GM12878 (cell line): ENCODE measurements around the gene KANSL3. TPM values are rescaled to one million over a fixed set of nuclear protein-coding genes. Genes with fewer than 3 reads are reported as not detected.

Experiments
- BHLHE40 ChIP-seq, 2 experiments: fragments of 450-650 bp in 1 of 2; IDR thresholded peaks; 2 replicates each; pipeline ENCODE4 v1.6.1; 2011 to 2017; ENCODE audit warnings: low read depth in 2 of 2, borderline replicate concordance in 1 of 2, improper control_type of control experiment in 1 of 2, low read length in 1 of 2, mild to moderate bottlenecking in 1 of 2
- CEBPB ChIP-seq, 2 experiments: fragments of 150-350 bp in 1 of 2; IDR thresholded peaks; 2 replicates each; pipeline ENCODE4 v1.6.1; 2012 to 2014; ENCODE audit warnings: low read depth in 2 of 2, low read length in 2 of 2, borderline replicate concordance in 1 of 2, inconsistent platforms in 1 of 2
- CEBPZ ChIP-seq: fragments of 150-350 bp; IDR thresholded peaks from 2 replicates; pipeline ENCODE4 v1.6.1; 2016; ENCODE audit warnings: low read depth, low read length
- IRF4 ChIP-seq: IDR thresholded peaks from 2 replicates; pipeline ENCODE4 v1.6.1; 2011; ENCODE audit warnings: low read depth, low read length
- MEF2B ChIP-seq: fragments of 450-650 bp; IDR thresholded peaks from 2 replicates; pipeline ENCODE4 v1.6.1; 2018; ENCODE audit warnings: mild to moderate bottlenecking, moderate library complexity; ENCODE audit not compliant: partially characterized antibody, poor library complexity, severe bottlenecking
- MYC ChIP-seq: IDR thresholded peaks from 2 replicates; pipeline ENCODE4 v1.6.1; 2011; ENCODE audit warnings: mild to moderate bottlenecking, low read length, moderate library complexity, inconsistent platforms; ENCODE audit not compliant: insufficient read depth, insufficient replicate concordance, insufficient read length, severe bottlenecking
- NFIC ChIP-seq: IDR thresholded peaks from 2 replicates; pipeline ENCODE4 v1.6.1; 2012; ENCODE audit warnings: low read depth, mild to moderate bottlenecking, inconsistent platforms, low read length, moderate library complexity
- NRF1 ChIP-seq: conservative IDR thresholded peaks from 2 replicates; pipeline ENCODE4 v1.6.1; 2011; ENCODE audit warnings: mild to moderate bottlenecking, low read depth, low read length, improper control_type of control experiment
- RELB ChIP-seq: fragments of 450-650 bp; IDR thresholded peaks from 2 replicates; pipeline ENCODE4 v1.6.1; 2017; ENCODE audit warnings: low read depth, mild to moderate bottlenecking, moderate library complexity
- SKIL ChIP-seq: fragments of 450-650 bp; IDR thresholded peaks from 2 replicates; pipeline ENCODE4 v1.6.1; 2017; ENCODE audit warnings: mild to moderate bottlenecking, low read depth, inconsistent platforms; ENCODE audit not compliant: poor library complexity, severe bottlenecking
- STAT1 ChIP-seq: fragments of 450-650 bp; conservative IDR thresholded peaks from 2 replicates; pipeline ENCODE4 v1.6.1; 2014; ENCODE audit warnings: antibody characterized with exemption, mild to moderate bottlenecking
- TBL1XR1 ChIP-seq: IDR thresholded peaks from 2 replicates; pipeline ENCODE4 v1.6.1; 2012; ENCODE audit warnings: low read depth, low read length, improper control_type of control experiment
- TCF7 ChIP-seq: IDR thresholded peaks from 2 replicates; pipeline ENCODE4 v1.6.1; 2014; ENCODE audit warnings: antibody characterized with exemption, borderline replicate concordance
- ZBTB40 ChIP-seq: fragments of 450-650 bp; IDR thresholded peaks from 2 replicates; pipeline ENCODE4 v1.6.1; 2016; ENCODE audit warnings: mild to moderate bottlenecking, moderate library complexity, borderline replicate concordance
- ZSCAN29 ChIP-seq: fragments of 450-650 bp; IDR thresholded peaks from 2 replicates; pipeline ENCODE4 v1.6.1; 2017; ENCODE audit warnings: mild to moderate bottlenecking, moderate library complexity
- polyA plus RNA-seq, 11 experiments: library from polyadenylated mRNA; depleted of rRNA in 4 of 11; unstranded in 6 of 11; stranded (reverse) in 5 of 11; fragments of >200 nt; fragmentation: Nextera tagmentation in 4 of 11; fragmentation: Illumina TruSeq in 1 of 11; extraction: Ambion mirVana in 4 of 11; extraction: Trizol in 1 of 11; gene quantifications; 1 replicate in 1 of 11; 2 replicates in 10 of 11; pipeline versions ENCODE4 v1.2.1 to v1.2.3, GENCODE V29; 2011 to 2016; ENCODE audit warnings: inconsistent platforms in 2 of 11, missing spikeins in 2 of 11, low read depth in 1 of 11
- total RNA-seq, 4 experiments: library from RNA; depleted of rRNA in 3 of 4; stranded (reverse); fragments of >200 nt in 3 of 4; fragmentation: Illumina TruSeq in 1 of 4; extraction: Trizol in 1 of 4; gene quantifications; 2 replicates each; pipeline versions ENCODE4 v1.2.1 to v1.2.3, GENCODE V29; 2013 to 2021

The KANSL3 gene
- total and polyA plus RNA-seq, 10 of the 15 experiments (the other 5 are each of a cell fraction or from before 2014, with no cell fraction given) = 5.6 to 25.9 (median 16.7) TPM

GRCh38 chr2:96638144-96639121 is at the start of gene KANSL3 (continued):
- no peak for TF ChIP-seq CEBPZ
- peak; percentile 99 for TF ChIP-seq ZSCAN29
- TF ChIP-seq NRF1 = peak; percentile 53
- TF ChIP-seq STAT1 = peak; percentile 96; the same call in 1 of the 2 replicates
- TF ChIP-seq ZBTB40 = peak; percentile 78; the same call in 1 of the 2 replicates
- peak; percentile 87 for TF ChIP-seq TBL1XR1
- no peak for TF ChIP-seq NFIC
- peak; percentile 46 for TF ChIP-seq MYC
- TF ChIP-seq MEF2B = no peak
- TF ChIP-seq IRF4 = 0 out of 2 replicates have a peak, but pooled peaks have one; percentile 51
- TF ChIP-seq CEBPB (IDR thresholded peaks at IDR 0.05; ENCODE audit: borderline replicate concordance in 1 of 2, low read depth in 2 of 2, low read length in 2 of 2) = peak in 1 of 2 experiments; percentile 35; a peak in 1 of 4 replicates
- peak; percentile 81 to 87; a peak in 3 of 4 replicates for TF ChIP-seq BHLHE40 (IDR thresholded peaks at IDR 0.05; ENCODE audit: borderline replicate concordance in 1 of 2, low read depth in 2 of 2, low read length in 1 of 2)
- 0 out of 2 replicates have a peak, but pooled peaks have one; percentile 38 for TF ChIP-seq TCF7
- peak; percentile 38 for TF ChIP-seq SKIL
- TF ChIP-seq RELB = peak; percentile 99
